K562 (cell line): ENCODE measurements around the gene LRRC4. TPM values are rescaled to one million over a fixed set of nuclear protein-coding genes. Genes with fewer than 3 reads are reported as not detected.

Experiments
- ATAC-seq: fragments of 200-7000 bp; cut with Tn5 transposase; 3 replicates; pipeline ENCODE4 v1.9.1; 2020; ENCODE audit warnings: moderate library complexity
- BruUV-seq: library from RNA; stranded (reverse); fragments of 400-500 nt; replicated peaks from 2 replicates; lab custom pipeline; 2021; lab: Mats Ljungman, UMichigan
- CTCF ChIA-PET: fragments of 300-600 bp; formaldehyde crosslinking; extraction: SDS; loops from one replicate; lab custom pipeline; 2021; ENCODE audit warnings: low intra/inter-chr PET ratio; lab: Yijun Ruan, JAX
- POLR2A ChIA-PET: fragments of 300-600, 350-650 bp; sonication (Branson Sonifier 250); formaldehyde crosslinking; extraction: SDS; loops from one replicate; lab custom pipeline; 2021; ENCODE audit warnings: antibody characterized with exemption, inconsistent platforms; lab: Yijun Ruan, JAX
- DNase-seq, 4 experiments: peaks; one replicate each; pipeline versions ENCODE4 v3.0.0 to v3.0.0-alpha.2; 2011 to 2018; ENCODE audit warnings: low spot score in 3 of 4, mixed read lengths in 3 of 4; ENCODE audit errors: extremely low read depth in 1 of 4
- FAIRE-seq: peaks from 2 replicates; lab custom pipeline; 2011; peaks lifted over from hg19 to GRCh38; lab: Jason Lieb, UNC
- H2AFZ ChIP-seq: 2 replicates; pipeline ENCODE4 v1.6.0; 2011; ENCODE audit warnings: low read depth, low read length, control low read depth, inconsistent platforms
- H3K27ac ChIP-seq: fragments of 200-600 bp; 3 replicates; pipeline ENCODE4 v1.8.0; 2011; ENCODE audit warnings: low read depth, mild to moderate bottlenecking, control low read depth, inconsistent platforms, low read length, moderate library complexity, mixed read lengths; ENCODE audit errors: extremely low read depth
- H3K27me3 ChIP-seq, 2 experiments: fragments of 300-600 bp in 1 of 2; 2 replicates in 1 of 2; 3 replicates in 1 of 2; pipeline versions ENCODE4 v1.6.0 to v1.8.0; 2011; ENCODE audit warnings: inconsistent platforms in 2 of 2, low read length in 2 of 2, mild to moderate bottlenecking in 1 of 2, mixed read lengths in 1 of 2, moderate library complexity in 1 of 2; ENCODE audit not compliant: control insufficient read depth in 2 of 2, insufficient read depth in 2 of 2
- H3K36me3 ChIP-seq: fragments of 300-600 bp; 3 replicates; pipeline ENCODE4 v1.8.0; 2011; ENCODE audit warnings: mild to moderate bottlenecking, low read length, inconsistent platforms; ENCODE audit not compliant: control insufficient read depth, insufficient read depth
- H3K4me1 ChIP-seq, 2 experiments: fragments of 200-600 bp in 1 of 2; replicated peaks in 1 of 2; 2 replicates in 1 of 2; 3 replicates in 1 of 2; pipeline versions ENCODE4 v1.5.1 to v1.8.0; 2011; ENCODE audit warnings: inconsistent platforms in 2 of 2, low read length in 2 of 2, mild to moderate bottlenecking in 1 of 2, mixed read lengths in 1 of 2, moderate library complexity in 1 of 2; ENCODE audit not compliant: control insufficient read depth in 2 of 2, insufficient read depth in 2 of 2
- H3K4me2 ChIP-seq: 2 replicates; pipeline ENCODE4 v1.6.1; 2011; ENCODE audit warnings: low read length, control low read depth, inconsistent platforms, mixed read lengths; ENCODE audit not compliant: insufficient read depth
- H3K4me3 ChIP-seq: fragments of 200-600 bp; sonication (generic), shearing (Covaris generic); 2 replicates; pipeline ENCODE4 v1.5.1; 2016; ENCODE audit warnings: control low read depth, inconsistent platforms
- H3K79me2 ChIP-seq: fragments of 200-600 bp; 3 replicates; pipeline ENCODE4 v1.8.0; 2011; ENCODE audit warnings: low read length, inconsistent platforms; ENCODE audit not compliant: control insufficient read depth, insufficient read depth
- H3K9ac ChIP-seq, 2 experiments: 2 replicates each; pipeline versions ENCODE4 v1.6.0 to v1.6.1; 2011; ENCODE audit warnings: low read depth in 2 of 2, low read length in 2 of 2, control low read depth in 1 of 2, inconsistent platforms in 1 of 2, mild to moderate bottlenecking in 1 of 2, mixed read lengths in 1 of 2; ENCODE audit not compliant: insufficient read depth in 1 of 2
- H3K9me1 ChIP-seq: one replicate; pipeline ENCODE4 v1.6.0; 2011; ENCODE audit warnings: inconsistent platforms, mild to moderate bottlenecking, low read length, moderate library complexity; ENCODE audit not compliant: control insufficient read depth, insufficient read depth
- H3K9me3 ChIP-seq: replicated peaks from 2 replicates; pipeline ENCODE4 v1.5.1; 2011; ENCODE audit warnings: low read depth, low read length, inconsistent platforms; ENCODE audit not compliant: control insufficient read depth, insufficient read depth
- H4K20me1 ChIP-seq: replicated peaks from 2 replicates; pipeline ENCODE4 v1.6.1; 2011; ENCODE audit warnings: low read length, inconsistent platforms, mixed read lengths; ENCODE audit not compliant: control insufficient read depth, insufficient read depth
- CBFB ChIP-seq: sonication (generic); formaldehyde crosslinking; IDR thresholded peaks from 2 replicates; pipeline ENCODE4 v1.4.0; 2020; ENCODE audit warnings: mild to moderate bottlenecking, missing genetic modification reagents
- CXXC5 ChIP-seq: fragments of 250-450 bp; sonication (Bioruptor Pico); IDR thresholded peaks from 2 replicates; pipeline ENCODE4 v1.8.0; 2022; ENCODE audit warnings: inconsistent platforms, mild to moderate bottlenecking, moderate library complexity
- TOE1 ChIP-seq, 2 experiments: fragments of 450-650 bp in 1 of 2; sonication (generic) in 1 of 2; formaldehyde crosslinking in 1 of 2; IDR thresholded peaks; 2 replicates each; pipeline versions ENCODE4 v1.7.1 to v1.8.0; 2016 to 2022; ENCODE audit warnings: borderline replicate concordance in 2 of 2, mild to moderate bottlenecking in 2 of 2, antibody characterized with exemption in 1 of 2, inconsistent platforms in 1 of 2, low read depth in 1 of 2, missing genetic modification reagents in 1 of 2, moderate library complexity in 1 of 2
- ZC3H8 ChIP-seq: fragments of 450-650 bp; IDR thresholded peaks from 2 replicates; pipeline ENCODE4 v1.6.1; 2017
- ZNF274 ChIP-seq: IDR thresholded peaks from 2 replicates; pipeline ENCODE4 v1.6.1; 2011; ENCODE audit warnings: low read depth, mild to moderate bottlenecking, low read length, moderate library complexity, borderline replicate concordance
- WGBS: fragments of 100-300 bp; shearing (Covaris generic); methylation state at CpG from one replicate; pipeline ENCODE4 v1.1.6; 2016; ENCODE audit warnings: low coverage, mixed read lengths; ENCODE audit not compliant: insufficient coverage; ENCODE audit errors: missing lambda C conversion rate; 5-methylcytosine and 5-hydroxymethylcytosine counted together
- in situ Hi-C: fragments of 300-500 bp; cut with MboI; formaldehyde crosslinking; loops from 4 replicates; pipeline ENCODE4 v1.15.0; 2018; ENCODE audit warnings: inconsistent platforms, mixed read lengths
- intact Hi-C: fragments of 100-400 bp; cut with micrococcal nuclease; formaldehyde crosslinking; loops from 2 replicates; pipeline ENCODE4 v1.14.2; 2022
- polyA plus RNA-seq, 8 experiments: library from polyadenylated mRNA; depleted of rRNA in 4 of 8; stranded (reverse) in 5 of 8; unstranded in 3 of 8; fragments of >200 nt; fragmentation: Nextera tagmentation in 2 of 8; fragmentation: Illumina TruSeq in 1 of 8; extraction: Ambion mirVana in 2 of 8; extraction: Trizol in 1 of 8; gene quantifications; 2 replicates each; pipeline versions ENCODE4 v1.2.1 to v1.2.3, GENCODE V29; 2011 to 2014; ENCODE audit warnings: inconsistent platforms in 1 of 8, missing spikeins in 1 of 8
- total RNA-seq, 7 experiments: library from RNA; depleted of rRNA in 6 of 7; stranded (reverse); fragments of >200 nt in 6 of 7; fragmentation: Illumina TruSeq in 2 of 7; extraction: Trizol in 2 of 7; gene quantifications; 2 replicates each; pipeline versions ENCODE4 v1.2.1 to v1.2.3, GENCODE V29; 2011 to 2021; ENCODE audit warnings: low replicate concordance in 1 of 7
- TF ChIP-seq, protein P1 (sequence below), 2 experiments: fragments of 450-650 bp; conservative IDR thresholded peaks; 2 replicates each; pipeline ENCODE4 v1.6.1; 2017; ENCODE audit warnings: mild to moderate bottlenecking in 2 of 2, moderate library complexity in 2 of 2
- TF ChIP-seq, protein P2 (sequence below), 3 experiments: fragments of 200-800 bp in 1 of 3; sonication (Bioruptor generic) in 1 of 3; sonication (generic) in 1 of 3; formaldehyde crosslinking in 1 of 3; IDR thresholded peaks; 2 replicates each; pipeline versions ENCODE4 v1.6.1 to v1.8.0; 2016 to 2022; ENCODE audit warnings: mild to moderate bottlenecking in 2 of 3, missing compliant biosample characterization in 2 of 3, missing genetic modification characterization in 2 of 3, missing genetic modification reagents in 1 of 3
- TF ChIP-seq, protein P3 (sequence below): fragments of 250-450 bp; sonication (Bioruptor Pico); IDR thresholded peaks from 2 replicates; pipeline ENCODE4 v1.8.0; 2021; ENCODE audit warnings: moderate library complexity, mild to moderate bottlenecking, inconsistent platforms
- TF ChIP-seq, protein P4 (sequence below): fragments of 200-400 bp; formaldehyde crosslinking; IDR thresholded peaks from 2 replicates; pipeline ENCODE4 v1.6.1; 2017; ENCODE audit warnings: mild to moderate bottlenecking, low read depth, low read length, moderate library complexity

The LRRC4 gene
- total and polyA plus RNA-seq, 9 of the 15 experiments (the other 6 are each of a cell fraction or from before 2014, with no cell fraction given), result 0.04 to 0.11 TPM; not detected in 7

DNA sequence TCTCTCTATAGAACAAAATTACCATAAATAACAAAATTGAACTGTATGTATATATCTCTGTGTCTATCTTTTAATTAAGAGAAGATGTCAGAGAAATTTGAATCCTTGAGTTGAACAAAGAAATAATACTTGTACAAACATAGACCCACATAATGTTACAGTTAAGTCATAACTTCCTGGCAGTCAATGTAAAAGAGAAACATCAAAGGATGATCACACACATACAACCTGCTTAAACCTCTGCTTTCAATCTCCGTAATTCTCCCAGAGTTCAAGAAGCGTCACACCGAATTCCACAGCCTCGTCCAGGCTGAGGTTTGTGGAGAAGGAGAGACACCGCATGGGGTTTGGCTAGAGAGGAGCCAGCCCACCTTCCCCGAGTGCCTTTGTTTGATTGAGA, 40.1 kb upstream of the LRRC4 start:
- intact Hi-C loops, result no loop called here
- in situ Hi-C loops, result no loop called here
- Histone ChIP-seq H3K9me1 (no peaks in the 10 kb centered on the region), H3K79me2 (no peaks in the 10 kb centered on the region), H3K4me3 (no peak overlapping the region), H3K9ac (no peak overlapping the region), H3K36me3 (peaks cover 50% of the 10 kb centered on the region; the same call in 2 of the 3 replicates), H4K20me1 (peaks cover 3% of the 10 kb centered on the region; the same call in 1 of the 2 replicates), H3K4me2 (no peak overlapping the region), H3K27ac (no peak overlapping the region), H3K4me1 (peaks cover 0 to 6% of the 10 kb centered on the region in 2 experiments; a peak in 1 of 5 replicates), H3K9me3 (no peaks in the 10 kb centered on the region), H2AFZ (no peak overlapping the region), H3K27me3 (no peaks in the 10 kb centered on the region)
- no peak for TF ChIP-seq TOE1 (IDR thresholded peaks at IDR 0.05; ENCODE audit: borderline replicate concordance)
- no peak for TF ChIP-seq TOE1 (CRISPR knock-in tag; IDR thresholded peaks at IDR 0.05; ENCODE audit: borderline replicate concordance, low read depth)
- TF ChIP-seq, protein P1, sequence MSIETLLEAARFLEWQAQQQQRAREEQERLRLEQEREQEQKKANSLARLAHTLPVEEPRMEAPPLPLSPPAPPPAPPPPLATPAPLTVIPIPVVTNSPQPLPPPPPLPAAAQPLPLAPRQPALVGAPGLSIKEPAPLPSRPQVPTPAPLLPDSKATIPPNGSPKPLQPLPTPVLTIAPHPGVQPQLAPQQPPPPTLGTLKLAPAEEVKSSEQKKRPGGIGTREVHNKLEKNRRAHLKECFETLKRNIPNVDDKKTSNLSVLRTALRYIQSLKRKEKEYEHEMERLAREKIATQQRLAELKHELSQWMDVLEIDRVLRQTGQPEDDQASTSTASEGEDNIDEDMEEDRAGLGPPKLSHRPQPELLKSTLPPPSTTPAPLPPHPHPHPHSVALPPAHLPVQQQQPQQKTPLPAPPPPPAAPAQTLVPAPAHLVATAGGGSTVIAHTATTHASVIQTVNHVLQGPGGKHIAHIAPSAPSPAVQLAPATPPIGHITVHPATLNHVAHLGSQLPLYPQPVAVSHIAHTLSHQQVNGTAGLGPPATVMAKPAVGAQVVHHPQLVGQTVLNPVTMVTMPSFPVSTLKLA (conservative IDR thresholded peaks at IDR 0.05), result no peak
- TF ChIP-seq CXXC5 (CRISPR knock-in tag), result no peak
- TF ChIP-seq, protein P2, sequence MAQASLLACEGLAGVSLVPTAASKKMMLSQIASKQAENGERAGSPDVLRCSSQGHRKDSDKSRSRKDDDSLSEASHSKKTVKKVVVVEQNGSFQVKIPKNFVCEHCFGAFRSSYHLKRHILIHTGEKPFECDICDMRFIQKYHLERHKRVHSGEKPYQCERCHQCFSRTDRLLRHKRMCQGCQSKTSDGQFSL (CRISPR knock-in tag; IDR thresholded peaks at IDR 0.05), result no peak
- TF ChIP-seq, protein P2 (tag; IDR thresholded peaks at IDR 0.05), result no peak
- no peak for TF ChIP-seq ZNF274
- TF ChIP-seq ZC3H8, result no peak
- TF ChIP-seq, protein P3, sequence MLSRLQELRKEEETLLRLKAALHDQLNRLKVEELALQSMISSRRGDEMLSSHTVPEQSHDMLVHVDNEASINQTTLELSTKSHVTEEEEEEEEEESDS, result no peak
- TF ChIP-seq CBFB, result no peak
- TF ChIP-seq, protein P4, sequence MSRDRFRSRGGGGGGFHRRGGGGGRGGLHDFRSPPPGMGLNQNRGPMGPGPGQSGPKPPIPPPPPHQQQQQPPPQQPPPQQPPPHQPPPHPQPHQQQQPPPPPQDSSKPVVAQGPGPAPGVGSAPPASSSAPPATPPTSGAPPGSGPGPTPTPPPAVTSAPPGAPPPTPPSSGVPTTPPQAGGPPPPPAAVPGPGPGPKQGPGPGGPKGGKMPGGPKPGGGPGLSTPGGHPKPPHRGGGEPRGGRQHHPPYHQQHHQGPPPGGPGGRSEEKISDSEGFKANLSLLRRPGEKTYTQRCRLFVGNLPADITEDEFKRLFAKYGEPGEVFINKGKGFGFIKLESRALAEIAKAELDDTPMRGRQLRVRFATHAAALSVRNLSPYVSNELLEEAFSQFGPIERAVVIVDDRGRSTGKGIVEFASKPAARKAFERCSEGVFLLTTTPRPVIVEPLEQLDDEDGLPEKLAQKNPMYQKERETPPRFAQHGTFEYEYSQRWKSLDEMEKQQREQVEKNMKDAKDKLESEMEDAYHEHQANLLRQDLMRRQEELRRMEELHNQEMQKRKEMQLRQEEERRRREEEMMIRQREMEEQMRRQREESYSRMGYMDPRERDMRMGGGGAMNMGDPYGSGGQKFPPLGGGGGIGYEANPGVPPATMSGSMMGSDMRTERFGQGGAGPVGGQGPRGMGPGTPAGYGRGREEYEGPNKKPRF, result no peak
- DNase-seq (no peak), ATAC-seq (no peak), FAIRE-seq (no peak)
- ChIA-PET POLR2A (interaction anchor here (1.3 kb wide), 1 partner anchor 10 kb away, joined by 3 read pairs; no protein-coding TSS in a partner anchor), CTCF (no interaction called here)
- no TSS peak for BruUV-seq
- WGBS, result 93% methylated on average over 6 of the region's 6 CpGs
